ENCODE data around the gene PHPT1. TPM values are rescaled to one million over a fixed set of nuclear protein-coding genes. Genes with fewer than 3 reads are reported as not detected.
A peak's percentile ranks its signal among the peaks of the same experiment; 100 is the strongest.
"Not testable (repeated sequence)": the region's sequence is repeated elsewhere in the genome, so short reads cannot be mapped to it uniquely, and the experiment has no call there.

PHPT1 gene
- total RNA-seq, 1 experiment from 2014 or later: 124 TPM

GRCh38 chr9:136837146-136837855 is 11.9 kb upstream of the PHPT1 start:
- no peak for DNase-seq (ENCODE audit: low read depth)

- not testable (repeated sequence) for DNase-seq (ENCODE audit: low read depth)
These were observed 11.3 kb upstream of the PHPT1 start for GRCh38 chr9:136837856-136838277.

GRCh38 chr9:136838314-136839228 is 10.6 kb upstream of the PHPT1 start:
- no peak for DNase-seq (ENCODE audit: low read depth)

DNA sequence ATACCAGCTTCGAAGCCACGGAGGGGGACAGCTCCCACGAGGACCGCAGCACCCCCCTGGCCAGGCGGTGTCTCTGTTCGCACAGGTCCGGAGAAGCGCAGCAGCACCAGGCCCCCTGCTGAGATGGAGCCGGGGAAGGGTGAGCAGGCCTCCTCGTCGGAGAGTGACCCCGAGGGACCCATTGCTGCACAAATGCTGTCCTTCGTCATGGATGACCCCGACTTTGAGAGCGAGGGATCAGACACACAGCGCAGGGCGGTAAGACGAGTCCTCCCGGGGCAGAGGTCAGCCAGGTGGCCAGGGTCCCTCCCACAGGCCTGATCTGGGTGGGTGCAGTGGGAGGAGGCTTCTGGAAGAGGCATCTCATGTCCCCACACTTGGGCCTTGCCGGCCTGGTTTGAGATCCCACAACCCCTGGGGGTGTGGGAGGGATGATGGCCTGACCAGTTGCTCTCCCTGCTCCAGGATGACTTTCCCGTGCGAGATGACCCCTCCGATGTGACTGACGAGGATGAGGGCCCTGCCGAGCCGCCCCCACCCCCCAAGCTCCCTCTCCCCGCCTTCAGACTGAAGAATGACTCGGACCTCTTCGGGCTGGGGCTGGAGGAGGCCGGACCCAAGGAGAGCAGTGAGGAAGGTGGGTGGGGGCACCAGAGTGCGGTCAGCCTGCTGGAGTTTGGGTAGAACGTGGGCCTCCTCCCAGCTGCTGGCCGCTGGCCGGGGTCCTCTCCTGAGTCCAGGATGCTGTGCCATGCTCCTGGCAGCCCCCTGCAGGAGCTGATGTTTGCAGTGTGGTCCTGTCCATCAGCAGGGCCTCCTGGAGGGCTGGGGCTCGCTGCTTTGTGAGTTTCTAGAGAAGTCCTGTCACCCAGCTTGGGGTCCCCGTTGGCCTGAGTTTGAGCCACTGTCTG is 9.7 kb upstream of the PHPT1 start:
- DNase-seq (ENCODE audit: low read depth): no peak

DNA sequence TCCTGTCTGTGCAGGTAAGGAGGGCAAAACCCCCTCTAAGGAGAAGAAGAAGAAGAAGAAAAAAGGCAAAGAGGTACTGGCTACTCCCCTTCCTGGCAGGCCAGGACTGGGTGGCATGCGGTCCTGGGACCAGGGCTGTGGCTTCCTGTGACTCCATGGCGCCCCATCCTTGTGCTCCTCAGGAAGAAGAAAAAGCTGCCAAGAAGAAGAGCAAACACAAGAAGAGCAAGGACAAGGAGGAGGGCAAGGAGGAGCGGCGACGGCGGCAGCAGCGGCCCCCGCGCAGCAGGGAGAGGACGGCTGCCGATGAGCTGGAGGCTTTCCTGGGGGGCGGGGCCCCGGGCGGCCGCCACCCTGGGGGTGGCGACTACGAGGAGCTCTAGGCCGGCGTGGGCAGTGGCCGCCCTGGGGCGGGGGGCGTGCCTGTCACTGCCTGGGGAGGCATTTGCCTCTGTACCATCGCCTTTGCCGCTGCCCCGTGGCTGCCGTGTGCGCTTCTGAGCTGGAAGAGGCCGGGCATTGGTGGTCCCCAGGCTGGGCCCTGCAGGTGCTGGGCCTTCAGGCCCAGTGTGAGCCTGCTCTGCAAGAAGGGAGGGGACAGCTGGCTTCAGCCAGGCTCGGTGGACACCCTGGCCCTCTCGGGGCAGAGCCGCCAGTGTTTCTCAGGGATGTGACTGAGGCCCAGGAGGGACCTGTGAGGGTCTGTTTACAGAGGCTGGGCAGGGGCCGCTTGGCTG is 8.9 kb upstream of the PHPT1 start:
- no peak for DNase-seq (ENCODE audit: low read depth)

DNA sequence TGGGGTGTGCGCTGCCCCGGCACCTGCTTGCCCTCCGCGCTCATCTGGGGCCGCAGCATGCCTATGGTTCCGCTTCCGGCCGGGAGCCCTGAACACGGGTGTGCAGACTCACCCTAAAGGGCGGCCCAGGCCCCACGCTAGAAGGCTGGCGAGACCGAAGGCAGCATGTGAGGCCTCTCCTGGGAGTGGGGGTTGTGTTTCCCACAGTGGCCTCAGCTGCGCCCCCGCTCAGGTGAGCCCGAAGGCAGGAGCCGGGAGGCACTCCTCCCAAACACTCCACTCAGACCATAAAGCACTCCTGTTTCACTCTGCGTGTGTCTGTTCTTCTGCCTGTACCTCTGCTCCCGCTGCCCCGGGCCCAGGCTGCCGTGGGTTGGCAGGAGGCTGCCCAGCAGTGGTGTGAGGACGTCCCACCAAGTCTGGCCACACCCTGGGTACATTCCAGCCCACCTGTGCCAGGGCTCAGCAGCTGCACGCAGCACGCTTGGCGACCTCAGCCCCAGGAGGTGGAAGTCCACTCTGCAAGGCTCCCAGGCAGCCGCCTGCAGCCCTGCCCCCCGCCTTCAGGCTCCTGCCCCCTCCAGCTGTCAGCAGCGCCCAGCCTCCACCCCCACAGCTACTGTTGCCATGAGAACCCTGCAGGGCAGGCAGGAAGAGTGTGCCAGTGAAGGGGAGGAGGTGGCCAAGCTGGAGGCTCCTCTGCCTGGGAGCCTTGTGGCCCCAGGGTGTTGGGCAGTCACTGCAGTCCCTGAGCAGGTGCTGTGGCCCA is 8.1 kb upstream of the PHPT1 start:
- peak; percentile 60 for DNase-seq (ENCODE audit: low read depth)

- DNase-seq (ENCODE audit: low read depth): not testable (repeated sequence)
These were observed 7.4 kb upstream of the PHPT1 start for GRCh38 chr9:136841646-136842379.

DNA sequence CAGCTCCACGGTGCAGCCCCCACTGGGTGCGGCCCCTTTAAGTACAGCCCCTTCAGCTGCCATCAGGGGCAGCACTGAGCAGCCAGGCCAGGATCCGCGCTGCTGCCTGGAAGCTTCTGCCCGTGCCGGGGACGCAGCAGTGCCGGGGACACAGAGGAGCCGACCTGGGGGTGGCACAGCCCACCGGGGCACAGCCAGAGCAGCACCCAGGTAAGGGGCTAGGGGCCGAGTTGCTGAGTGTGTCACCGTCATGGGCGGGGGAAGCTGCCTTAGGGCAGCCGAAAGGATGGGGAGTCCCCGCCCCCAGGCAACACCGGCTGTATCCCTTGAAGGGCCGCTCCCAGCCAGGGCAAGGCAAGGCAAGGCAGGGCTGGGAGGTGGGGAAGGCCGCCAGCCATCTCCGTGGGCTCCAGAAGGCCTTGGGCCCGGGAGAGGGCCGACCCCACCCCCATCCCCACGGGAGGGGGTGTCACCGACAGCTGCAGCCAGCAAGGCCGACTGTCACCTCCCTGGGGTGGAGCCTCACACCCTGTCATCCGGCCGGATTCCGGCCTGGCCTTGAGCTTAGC is 6.7 kb upstream of the PHPT1 start, which contains the start of gene AJM1:
Gene AJM1, plus strand, starts transcription at position 99 of the 569 bp plus-strand sequence. CDS start 1,937 bp downstream, outside the sequence.
- DNase-seq (ENCODE audit: low read depth): peak; percentile 71

GRCh38 chr9:136843159-136843800 is 5.9 kb upstream of the PHPT1 start:
- DNase-seq (ENCODE audit: low read depth): not testable (repeated sequence)

DNA sequence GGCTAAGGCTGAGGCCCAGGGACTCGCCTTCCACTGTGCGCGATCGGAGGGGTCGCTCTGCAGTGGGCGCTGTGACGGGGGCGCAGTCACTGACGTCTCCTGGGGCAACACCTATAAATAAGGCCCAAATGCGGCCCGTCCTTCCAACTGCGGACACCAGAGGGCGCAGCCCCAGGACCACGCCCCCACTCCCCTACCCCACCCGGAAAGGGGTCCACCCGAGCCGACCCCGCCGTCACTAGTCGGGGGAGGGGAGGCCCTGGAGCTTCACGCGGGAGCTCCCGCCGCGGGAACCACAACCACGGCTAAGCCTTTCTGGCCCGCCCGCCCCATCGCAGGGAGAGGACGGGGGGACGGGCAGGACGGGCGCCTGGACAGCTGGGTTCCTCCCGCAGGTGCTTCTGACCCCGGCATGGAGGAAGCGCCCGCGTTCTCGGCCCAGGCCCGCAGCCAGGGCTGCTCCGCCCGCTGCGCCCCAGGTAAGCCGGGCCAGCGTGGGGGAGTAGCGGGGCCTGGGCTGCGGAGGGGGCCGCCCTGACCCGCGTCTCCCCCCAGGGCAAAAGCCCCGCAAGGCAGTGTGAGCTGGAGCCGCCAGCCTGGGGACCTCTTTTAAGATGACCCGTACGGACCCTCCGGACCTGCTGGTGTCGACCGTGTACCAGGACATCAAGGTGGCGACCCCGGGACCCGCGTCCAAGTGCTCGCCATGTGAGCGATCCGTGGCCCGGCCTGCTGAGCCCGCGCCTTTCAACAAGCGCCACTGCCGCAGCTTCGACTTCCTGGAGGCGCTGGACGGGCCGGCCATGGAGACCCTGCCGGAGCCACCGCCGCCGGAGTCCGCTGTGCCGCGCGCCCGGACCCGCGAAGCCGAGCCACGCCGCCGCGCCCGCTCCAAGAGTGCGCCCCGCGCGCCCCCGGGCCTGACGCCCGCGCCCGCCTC is 5.1 kb upstream of the PHPT1 start:
- DNase-seq (ENCODE audit: low read depth): not testable (repeated sequence)

DNA sequence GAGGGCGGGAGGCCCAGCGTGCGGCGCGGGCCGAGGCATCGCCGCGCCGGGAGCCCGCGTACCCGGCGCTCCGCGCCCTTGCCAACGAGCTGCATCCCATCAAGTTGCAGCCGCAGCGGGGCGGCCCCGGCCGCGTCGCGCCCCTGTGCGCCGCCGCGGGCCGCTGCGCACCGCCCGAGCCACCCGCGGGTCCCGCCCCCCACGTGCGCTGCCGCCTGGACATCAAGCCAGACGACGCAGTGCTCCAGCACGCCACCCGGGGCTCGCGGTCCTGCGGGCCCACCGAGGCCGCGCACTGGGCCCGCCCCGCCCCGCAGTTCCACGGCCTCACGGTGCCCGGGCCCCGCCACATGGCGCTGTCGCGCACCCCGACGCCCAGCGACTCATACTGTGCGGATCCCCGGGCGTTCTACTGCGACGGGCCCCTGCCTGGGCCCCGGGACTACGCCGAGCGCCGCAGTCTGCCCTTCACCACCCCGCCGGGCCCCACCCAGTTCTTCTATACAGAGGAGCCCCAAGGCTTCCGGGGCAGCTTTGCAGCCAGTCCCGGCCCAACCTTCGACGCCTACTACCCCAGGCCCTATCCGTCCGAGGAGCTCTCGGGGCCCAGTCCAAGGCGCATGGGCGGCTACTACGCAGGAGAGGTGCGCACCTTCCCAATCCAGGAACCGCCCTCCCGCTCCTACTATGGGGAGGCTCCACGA is 4.3 kb upstream of the PHPT1 start:
- no peak for DNase-seq (ENCODE audit: low read depth)

- DNase-seq (ENCODE audit: low read depth): no peak
These were observed 3.5 kb upstream of the PHPT1 start for GRCh38 chr9:136845465-136846260.

DNA sequence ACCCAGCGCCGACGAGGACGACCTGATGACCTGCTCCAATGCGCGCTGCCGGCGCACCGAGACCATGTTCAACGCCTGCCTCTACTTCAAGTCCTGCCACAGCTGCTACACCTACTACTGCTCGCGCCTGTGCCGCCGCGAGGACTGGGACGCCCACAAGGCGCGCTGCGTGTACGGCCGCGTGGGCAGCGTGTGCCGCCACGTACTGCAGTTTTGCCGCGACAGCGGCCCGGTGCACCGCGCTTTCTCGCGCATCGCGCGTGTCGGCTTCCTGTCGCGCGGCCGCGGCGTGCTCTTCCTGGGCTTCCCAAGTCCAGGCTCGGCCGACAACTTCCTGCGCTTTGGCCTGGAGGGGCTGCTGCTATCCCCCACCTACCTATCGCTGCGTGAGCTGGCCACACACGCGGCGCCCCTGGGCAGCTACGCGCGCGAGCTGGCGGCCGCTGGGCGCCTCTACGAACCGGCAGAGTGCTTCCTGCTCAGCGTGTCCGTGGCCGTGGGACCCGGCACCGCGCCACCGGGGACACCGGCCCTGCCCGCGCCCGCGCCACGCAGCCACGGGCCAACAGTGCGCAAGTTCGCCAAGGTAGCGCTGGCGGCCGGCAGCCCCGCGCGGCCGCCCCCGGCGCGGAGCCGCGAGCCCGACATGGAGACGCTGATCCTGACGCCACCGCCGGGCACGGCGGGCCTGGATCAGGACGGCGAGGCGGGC is 2.7 kb upstream of the PHPT1 start:
- DNase-seq (ENCODE audit: low read depth): no peak

DNA sequence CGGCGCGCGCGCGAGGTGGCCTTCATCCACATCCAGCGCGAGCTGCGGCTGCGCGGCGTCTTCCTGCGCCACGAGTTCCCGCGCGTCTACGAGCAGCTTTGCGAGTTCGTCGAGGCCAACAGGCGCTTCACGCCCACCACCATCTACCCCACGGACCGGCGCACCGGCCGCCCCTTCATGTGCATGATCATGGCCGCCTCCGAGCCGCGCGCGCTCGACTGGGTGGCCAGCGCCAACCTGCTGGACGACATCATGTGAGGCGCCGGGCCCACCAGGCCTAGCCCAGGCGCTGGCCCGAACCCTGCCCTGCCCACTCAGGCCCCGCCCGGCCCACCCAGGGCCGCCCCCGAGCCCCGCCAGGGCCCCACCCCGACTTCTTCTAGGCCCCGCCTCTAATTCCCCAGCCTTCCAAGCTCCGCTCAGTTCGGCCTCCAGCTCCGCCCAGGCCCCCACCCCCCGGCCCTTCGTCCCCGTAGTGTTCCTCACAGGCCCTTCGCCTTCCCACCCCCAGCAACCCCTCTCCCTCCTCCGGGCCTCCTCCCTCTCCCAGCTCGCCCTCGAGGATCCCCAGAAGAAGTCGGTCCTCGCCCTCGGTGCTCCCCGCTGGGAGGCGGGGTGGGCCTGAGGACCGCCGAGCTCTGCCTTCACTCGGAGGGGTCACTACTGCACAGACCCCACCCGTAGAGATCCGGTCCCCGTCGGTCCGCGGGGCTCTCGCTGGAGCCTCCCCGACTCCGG is 2.0 kb upstream of the PHPT1 start:
- DNase-seq (ENCODE audit: low read depth): no peak

Data from HT1080 (cell line).